GM12872 (cell line): ENCODE measurements around the gene VEPH1.

Experiments
- CTCF ChIP-seq: IDR thresholded peaks from 3 replicates; pipeline ENCODE4 v1.5.1; 2011; ENCODE audit warnings: low read depth, mild to moderate bottlenecking, low read length, moderate library complexity; ENCODE audit not compliant: insufficient read depth

The VEPH1 gene

GRCh38 chr3:157238457-157238856, 264.8 kb downstream of the VEPH1 start:
- TF ChIP-seq CTCF, result no peak

DNA sequence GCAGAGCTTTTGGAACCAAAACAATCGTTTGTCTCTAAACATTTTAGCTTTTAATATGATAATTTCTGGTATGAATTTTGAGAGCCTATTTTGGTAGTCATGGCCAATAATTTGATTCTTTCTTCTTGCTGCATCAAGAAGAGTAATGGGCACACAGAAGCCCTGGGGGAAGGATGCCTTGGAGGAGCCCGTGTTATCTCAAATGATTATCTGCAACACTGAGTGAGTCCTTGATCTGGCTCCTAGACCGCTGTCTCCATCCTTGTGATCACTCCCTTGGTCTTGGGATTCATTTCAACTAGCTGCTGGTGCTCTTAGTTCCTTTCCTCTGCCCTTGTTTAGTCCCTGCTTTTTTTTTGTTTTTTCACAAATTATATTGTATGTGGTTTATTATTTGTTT, 265.3 kb downstream of the VEPH1 start:
- no peak for TF ChIP-seq CTCF

DNA sequence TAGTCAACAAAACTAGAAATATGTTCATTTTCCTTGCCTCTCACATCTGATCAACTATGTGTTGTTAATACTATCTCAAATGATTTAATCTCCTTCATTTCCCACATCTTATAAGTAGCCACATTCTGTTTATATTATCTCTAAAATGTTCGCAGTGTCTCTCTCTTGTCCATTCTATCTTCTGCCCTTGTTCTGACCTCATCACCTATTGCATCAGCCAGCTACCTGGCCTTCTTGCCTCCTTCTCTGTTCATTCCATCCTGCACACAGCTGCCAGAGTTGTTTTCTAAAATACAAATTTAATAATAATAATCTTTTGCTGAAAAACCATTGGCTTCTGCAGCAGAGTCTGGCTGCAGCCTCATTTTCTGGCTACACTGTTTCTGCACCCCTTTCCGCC, 267.9 kb downstream of the VEPH1 start:
- TF ChIP-seq CTCF, result no peak

- no peak for TF ChIP-seq CTCF
These were observed 269.3 kb downstream of the VEPH1 start for GRCh38 chr3:157233923-157234322.

DNA sequence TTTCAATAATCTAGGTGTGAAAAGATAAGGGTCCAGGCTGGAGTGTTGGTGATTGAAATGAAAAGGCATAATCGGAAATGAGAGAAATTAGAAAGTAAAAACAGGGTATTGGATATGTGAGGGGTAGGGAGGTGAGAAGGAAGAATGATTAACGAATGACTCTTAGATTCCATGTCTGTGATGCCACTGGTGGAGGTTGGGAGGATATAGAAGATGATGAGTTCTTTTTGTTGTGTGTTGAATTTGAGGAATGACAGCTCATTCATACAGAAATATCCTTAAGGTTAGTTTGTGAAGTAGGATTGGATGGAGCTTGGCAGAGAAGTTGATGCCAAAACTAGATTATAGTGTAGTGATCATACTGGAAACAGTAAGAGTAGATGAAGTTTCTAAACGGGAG, 271.1 kb downstream of the VEPH1 start:
- TF ChIP-seq CTCF, result no peak

GRCh38 chr3:157231071-157231470, 272.1 kb downstream of the VEPH1 start:
- no peak for TF ChIP-seq CTCF

DNA sequence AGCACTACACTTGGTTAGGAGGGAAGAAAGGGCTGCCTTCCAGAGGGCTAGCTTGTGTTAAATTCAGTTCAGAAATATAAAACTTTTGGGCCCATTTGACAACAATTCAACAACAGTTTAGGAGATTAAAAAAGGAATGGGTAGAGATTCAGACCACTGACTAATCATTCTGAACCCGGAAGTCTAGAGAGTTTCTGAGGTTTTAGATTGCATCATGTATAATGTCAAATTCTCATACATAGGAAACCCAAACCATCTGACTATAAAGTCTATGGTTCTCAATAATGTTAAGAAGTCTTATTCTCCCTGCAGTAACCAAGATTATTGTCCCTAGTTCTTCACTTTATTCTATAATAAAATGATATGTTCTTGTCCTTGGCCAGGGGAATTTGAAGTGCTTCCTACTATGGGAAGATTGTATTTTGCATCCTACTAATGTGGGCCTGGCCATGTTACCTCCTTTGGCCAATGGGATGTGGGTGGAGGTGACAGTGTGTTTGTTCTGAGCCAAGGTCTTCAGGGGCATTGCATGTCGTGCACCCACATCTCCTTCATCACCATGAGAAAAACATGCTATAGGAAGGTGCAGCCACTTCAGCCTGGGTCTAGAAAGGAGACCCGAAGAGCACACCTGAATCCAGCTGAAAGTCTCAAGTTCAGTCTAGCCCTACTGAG, 276.9 kb downstream of the VEPH1 start:
- TF ChIP-seq CTCF, result no peak
